Mucosa of stomach (tissue), 1 donor: ENCODE measurements around the gene PKNOX1.
"Not testable (repeated sequence)": the region's sequence is repeated elsewhere in the genome, so short reads cannot be mapped to it uniquely, and the experiment has no call there.

Source experiments
- H3K27me3 ChIP-seq: one replicate; pipeline ENCODE4 v1.7.0; 2013; ENCODE audit warnings: mild to moderate bottlenecking, low read length; ENCODE audit not compliant: control insufficient read depth, insufficient read depth
- H3K36me3 ChIP-seq: one replicate; pipeline ENCODE4 v1.7.0; 2013; ENCODE audit warnings: low read length; ENCODE audit not compliant: control insufficient read depth, insufficient read depth
- H3K4me1 ChIP-seq: one replicate; pipeline ENCODE4 v1.7.0; 2013; ENCODE audit warnings: mild to moderate bottlenecking, low read length; ENCODE audit not compliant: control insufficient read depth, insufficient read depth
- H3K4me3 ChIP-seq: one replicate; pipeline ENCODE4 v1.7.0; 2013; ENCODE audit warnings: low read length
- H3K9ac ChIP-seq: one replicate; pipeline ENCODE4 v1.7.0; 2013; ENCODE audit warnings: mild to moderate bottlenecking, low read length, moderate library complexity
- H3K9me3 ChIP-seq: one replicate; pipeline ENCODE4 v1.7.0; 2013; ENCODE audit warnings: mild to moderate bottlenecking, low read length, moderate library complexity; ENCODE audit not compliant: control insufficient read depth
- donor health status: Pancreatic carcinoma.

PKNOX1 gene

DNA sequence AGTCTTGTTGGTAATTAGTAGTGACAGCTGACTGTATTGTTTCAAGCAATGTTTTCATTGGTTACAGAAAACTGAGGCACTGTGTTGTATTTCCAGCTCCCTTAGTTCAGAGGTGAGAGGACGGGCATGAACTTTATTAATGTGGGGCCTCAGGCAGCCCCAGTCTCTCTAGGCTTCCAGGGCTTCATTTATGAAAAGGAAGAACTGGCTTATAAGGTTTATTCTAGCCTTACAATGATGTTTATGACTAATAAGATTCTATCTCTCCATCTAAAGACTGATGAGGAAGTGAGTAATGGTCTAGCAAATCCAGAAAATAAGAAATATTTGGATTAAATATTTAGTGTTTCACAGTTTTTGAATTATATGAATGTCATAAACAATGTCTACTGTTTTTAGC, 59.7 kb downstream of the PKNOX1 start:
- Histone ChIP-seq H3K9ac (no peak overlapping the region), H3K4me1 (no peaks in the 10 kb centered on the region), H3K36me3 (no peaks in the 10 kb centered on the region), H3K27me3 (no peaks in the 10 kb centered on the region), H3K4me3 (no peak overlapping the region), H3K9me3 (no peaks in the 10 kb centered on the region)

- Histone ChIP-seq H3K4me1 (no peaks in the 10 kb centered on the region), H3K27me3 (no peaks in the 10 kb centered on the region), H3K9ac (no peak overlapping the region), H3K4me3 (no peak overlapping the region), H3K36me3 (no peaks in the 10 kb centered on the region), H3K9me3 (no peaks in the 10 kb centered on the region)
These were observed 60.5 kb downstream of the PKNOX1 start for GRCh38 chr21:43034826-43035225.

- not testable (repeated sequence) for H3K36me3 ChIP-seq, H3K4me3 ChIP-seq, H3K27me3 ChIP-seq, H3K9me3 ChIP-seq, H3K9ac ChIP-seq, H3K4me1 ChIP-seq
These were observed 62.5 kb downstream of the PKNOX1 start for GRCh38 chr21:43036889-43037288.

GRCh38 chr21:43037918-43038658, 63.7 kb downstream of the PKNOX1 start:
- H3K36me3 ChIP-seq, H3K4me3 ChIP-seq, H3K4me1 ChIP-seq, H3K9ac ChIP-seq, H3K27me3 ChIP-seq, H3K9me3 ChIP-seq: not testable (repeated sequence)

GRCh38 chr21:43038659-43039044, 64.3 kb downstream of the PKNOX1 start:
- H3K36me3 ChIP-seq, result not testable (repeated sequence)

GRCh38 chr21:43042169-43042568, 67.8 kb downstream of the PKNOX1 start:
- H3K27me3 ChIP-seq, result not testable (repeated sequence)

More at GRCh38 chr21:43038659-43039044, 64.3 kb downstream of the PKNOX1 start:
- not testable (repeated sequence) for H3K27me3 ChIP-seq, H3K9me3 ChIP-seq, H3K9ac ChIP-seq, H3K4me1 ChIP-seq, H3K4me3 ChIP-seq

GRCh38 chr21:43043291-43043690, 68.9 kb downstream of the PKNOX1 start:
- H3K9ac ChIP-seq, H3K4me1 ChIP-seq, H3K4me3 ChIP-seq, H3K27me3 ChIP-seq, H3K36me3 ChIP-seq, H3K9me3 ChIP-seq: not testable (repeated sequence)

More at GRCh38 chr21:43042169-43042568, 67.8 kb downstream of the PKNOX1 start:
- not testable (repeated sequence) for H3K4me3 ChIP-seq, H3K9ac ChIP-seq, H3K4me1 ChIP-seq, H3K9me3 ChIP-seq, H3K36me3 ChIP-seq

GRCh38 chr21:43044547-43044946, 70.2 kb downstream of the PKNOX1 start:
- not testable (repeated sequence) for H3K9ac ChIP-seq, H3K27me3 ChIP-seq, H3K4me3 ChIP-seq, H3K36me3 ChIP-seq, H3K9me3 ChIP-seq, H3K4me1 ChIP-seq

DNA sequence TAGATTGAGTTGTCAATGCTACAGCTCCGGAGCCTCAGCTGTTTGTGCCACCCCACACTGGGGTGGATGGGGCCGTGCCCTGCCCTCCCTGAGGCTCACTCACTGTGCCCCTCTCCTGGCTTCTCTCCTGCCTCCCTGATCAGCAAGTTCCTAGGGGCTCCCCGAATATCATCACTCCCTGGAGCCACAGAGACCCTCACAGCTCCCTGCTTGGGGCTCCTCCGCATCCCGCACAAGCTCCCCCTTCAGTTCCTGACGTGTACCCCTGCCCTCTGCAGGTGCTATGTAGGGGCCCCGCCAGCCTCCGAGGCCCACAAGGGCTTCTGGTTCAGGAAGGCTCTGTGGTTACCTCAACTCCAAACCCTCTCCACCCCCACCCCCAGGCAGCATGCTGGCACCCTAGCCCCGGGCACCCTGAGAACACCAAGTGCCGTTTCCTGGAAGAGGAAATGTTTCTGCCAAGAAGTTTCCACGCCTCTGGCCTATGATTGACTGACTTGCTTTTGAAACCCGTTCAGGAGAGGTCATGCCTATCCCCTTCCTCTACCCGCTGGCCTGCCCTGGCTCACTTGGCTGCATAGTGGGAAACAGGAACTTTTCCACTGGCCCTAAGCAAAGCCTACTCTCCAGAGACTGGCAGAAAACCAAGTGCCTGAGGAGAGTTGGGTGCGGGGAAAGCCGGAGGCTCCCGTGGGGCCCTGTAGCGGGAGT, 71.0 kb downstream of the PKNOX1 start:
- H3K9ac ChIP-seq, H3K27me3 ChIP-seq, H3K9me3 ChIP-seq, H3K4me3 ChIP-seq, H3K36me3 ChIP-seq, H3K4me1 ChIP-seq: not testable (repeated sequence)

GRCh38 chr21:43045876-43046821, 71.8 kb downstream of the PKNOX1 start:
- not testable (repeated sequence) for H3K27me3 ChIP-seq, H3K36me3 ChIP-seq, H3K4me3 ChIP-seq, H3K4me1 ChIP-seq, H3K9ac ChIP-seq, H3K9me3 ChIP-seq

- not testable (repeated sequence) for H3K9me3 ChIP-seq, H3K9ac ChIP-seq, H3K36me3 ChIP-seq, H3K4me3 ChIP-seq, H3K27me3 ChIP-seq, H3K4me1 ChIP-seq
These were observed 78.8 kb downstream of the PKNOX1 start for GRCh38 chr21:43053112-43053511.
